Measurements from ENCODE around the gene SRSF1.
"Not testable (repeated sequence)": the region's sequence is repeated elsewhere in the genome, so short reads cannot be mapped to it uniquely, and the experiment has no call there.

The SRSF1 gene

DNA sequence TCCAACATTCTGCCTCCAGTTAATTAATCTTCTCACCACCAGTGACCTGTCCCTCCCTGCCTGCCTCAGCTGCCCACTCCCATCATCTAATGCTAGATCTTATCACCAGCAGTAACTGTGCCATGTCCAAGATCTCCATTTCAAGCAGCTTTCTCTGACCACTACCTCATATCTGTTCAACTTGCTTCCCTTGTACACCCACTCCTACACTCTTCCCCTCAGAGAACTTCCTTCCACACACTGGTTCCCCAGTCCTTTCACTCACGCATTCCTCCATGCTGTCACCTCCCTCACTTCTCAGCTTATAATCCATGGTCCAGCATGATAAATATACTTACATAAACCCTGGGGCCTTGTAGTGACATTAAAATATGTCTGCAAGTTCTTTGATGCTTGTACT lies 44.4 kb upstream of the SRSF1 start:
- CTCF ChIA-PET = interaction anchor here (1.7 kb wide), 1 partner anchor 14 kb away, joined by 4 read pairs; no protein-coding TSS in a partner anchor
- TF ChIP-seq, protein P1, sequence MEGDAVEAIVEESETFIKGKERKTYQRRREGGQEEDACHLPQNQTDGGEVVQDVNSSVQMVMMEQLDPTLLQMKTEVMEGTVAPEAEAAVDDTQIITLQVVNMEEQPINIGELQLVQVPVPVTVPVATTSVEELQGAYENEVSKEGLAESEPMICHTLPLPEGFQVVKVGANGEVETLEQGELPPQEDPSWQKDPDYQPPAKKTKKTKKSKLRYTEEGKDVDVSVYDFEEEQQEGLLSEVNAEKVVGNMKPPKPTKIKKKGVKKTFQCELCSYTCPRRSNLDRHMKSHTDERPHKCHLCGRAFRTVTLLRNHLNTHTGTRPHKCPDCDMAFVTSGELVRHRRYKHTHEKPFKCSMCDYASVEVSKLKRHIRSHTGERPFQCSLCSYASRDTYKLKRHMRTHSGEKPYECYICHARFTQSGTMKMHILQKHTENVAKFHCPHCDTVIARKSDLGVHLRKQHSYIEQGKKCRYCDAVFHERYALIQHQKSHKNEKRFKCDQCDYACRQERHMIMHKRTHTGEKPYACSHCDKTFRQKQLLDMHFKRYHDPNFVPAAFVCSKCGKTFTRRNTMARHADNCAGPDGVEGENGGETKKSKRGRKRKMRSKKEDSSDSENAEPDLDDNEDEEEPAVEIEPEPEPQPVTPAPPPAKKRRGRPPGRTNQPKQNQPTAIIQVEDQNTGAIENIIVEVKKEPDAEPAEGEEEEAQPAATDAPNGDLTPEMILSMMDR (IDR thresholded peaks at IDR 0.05; ENCODE audit: insufficient read depth, low read length, missing control alignments) = no peak
- no peak for DNase-seq (ENCODE audit: low read depth, low spot score)
- no peak overlapping the region for H3K4me3 ChIP-seq (ENCODE audit: low read depth, low read length)
- POLR2A ChIA-PET = no interaction called here

DNA sequence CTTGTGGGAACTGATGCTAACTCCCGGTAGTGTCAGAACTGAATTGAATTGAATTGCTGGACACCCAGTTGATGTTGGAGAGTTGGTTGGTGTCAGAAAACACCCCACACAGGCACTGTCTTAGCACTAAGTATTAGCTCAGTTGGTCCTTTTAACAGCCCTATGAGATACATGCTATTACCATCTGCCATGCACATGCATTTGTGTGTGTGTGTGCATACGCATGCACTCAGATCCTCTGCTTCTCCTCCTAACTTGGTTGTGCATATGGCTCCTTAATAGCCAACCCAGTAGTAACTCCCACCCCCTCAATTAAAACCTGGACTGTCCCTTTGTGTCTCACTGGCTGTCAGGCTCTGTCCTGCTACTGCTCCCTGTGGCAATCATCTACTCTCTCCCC lies 43.9 kb upstream of the SRSF1 start:
- CTCF ChIA-PET = no interaction called here
- POLR2A ChIA-PET = no interaction called here

DNA sequence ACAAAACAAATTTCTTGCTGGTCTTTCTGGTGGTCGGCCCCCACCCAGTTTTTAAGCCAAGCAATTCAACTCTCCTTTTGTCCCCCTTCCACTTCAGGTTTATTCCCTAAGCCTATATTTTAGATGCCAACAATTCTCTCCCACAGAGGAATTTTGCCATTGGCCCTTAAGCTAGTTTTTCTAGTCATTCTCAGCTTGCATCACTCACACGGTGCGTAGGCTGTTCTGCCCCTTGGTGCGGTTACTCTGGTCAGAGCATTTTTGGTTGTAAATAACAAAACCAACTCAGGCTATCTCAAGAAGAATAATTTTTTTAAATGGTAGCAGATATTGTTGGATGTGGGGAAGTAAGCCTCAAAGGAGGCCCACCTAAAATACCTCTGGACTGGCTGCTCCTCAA lies 42.5 kb upstream of the SRSF1 start:
- no peak for DNase-seq (ENCODE audit: low read depth, low spot score)
- ChIA-PET CTCF (no interaction called here), POLR2A (no interaction called here)
- TF ChIP-seq, protein P1 (IDR thresholded peaks at IDR 0.05; ENCODE audit: insufficient read depth, low read length, missing control alignments) = no peak
- no peak overlapping the region for H3K4me3 ChIP-seq (ENCODE audit: low read depth, low read length)

More for the DNA sequence above, 43.9 kb upstream of the SRSF1 start:
- no peak overlapping the region for H3K4me3 ChIP-seq (ENCODE audit: low read depth, low read length)
- TF ChIP-seq, protein P1 (IDR thresholded peaks at IDR 0.05; ENCODE audit: insufficient read depth, low read length, missing control alignments) = no peak
- no peak for DNase-seq (ENCODE audit: low read depth, low spot score)

DNA sequence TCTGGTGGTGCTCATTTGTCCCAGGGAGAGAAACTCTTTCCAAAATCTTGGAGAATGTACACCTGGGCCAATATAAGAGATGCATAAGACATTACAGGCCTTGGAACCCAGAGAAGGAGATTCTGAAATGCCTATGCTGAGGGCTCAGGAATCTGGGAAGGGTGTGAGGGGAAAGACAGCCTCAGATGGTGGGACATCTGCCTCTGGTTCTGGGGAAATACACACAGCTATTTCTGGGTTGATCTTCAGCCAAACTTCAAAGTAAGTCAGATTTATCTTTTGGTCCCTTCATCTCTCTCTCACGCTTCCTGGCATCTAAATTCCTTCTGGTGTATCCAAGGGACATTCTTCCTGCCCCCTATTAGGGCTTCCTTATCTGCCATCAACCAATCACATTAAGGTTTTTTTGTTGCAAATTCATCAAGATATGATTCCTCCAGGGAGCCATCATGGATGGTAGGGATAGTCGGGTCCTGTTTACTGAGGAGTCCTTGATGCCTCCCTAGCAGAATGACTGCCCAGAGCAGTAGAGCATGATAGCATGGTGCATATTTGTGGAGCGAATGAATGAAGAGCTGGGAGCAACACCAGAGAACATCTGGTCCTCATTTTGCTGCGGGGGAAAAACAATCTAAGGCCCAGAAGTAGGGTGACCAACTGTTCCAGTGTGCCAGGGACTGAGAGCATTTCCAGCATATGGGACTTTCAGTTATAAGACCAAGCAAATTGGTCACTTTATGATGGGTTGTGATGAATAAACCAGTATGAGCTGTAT lies 40.5 kb upstream of the SRSF1 start:
- POLR2A ChIA-PET = no interaction called here
- no peak overlapping the region for H3K4me3 ChIP-seq (ENCODE audit: low read depth, low read length)
- CTCF ChIA-PET = no interaction called here
- TF ChIP-seq, protein P1 (IDR thresholded peaks at IDR 0.05; ENCODE audit: insufficient read depth, low read length, missing control alignments) = no peak
- no peak for DNase-seq (ENCODE audit: low read depth, low spot score)

DNA sequence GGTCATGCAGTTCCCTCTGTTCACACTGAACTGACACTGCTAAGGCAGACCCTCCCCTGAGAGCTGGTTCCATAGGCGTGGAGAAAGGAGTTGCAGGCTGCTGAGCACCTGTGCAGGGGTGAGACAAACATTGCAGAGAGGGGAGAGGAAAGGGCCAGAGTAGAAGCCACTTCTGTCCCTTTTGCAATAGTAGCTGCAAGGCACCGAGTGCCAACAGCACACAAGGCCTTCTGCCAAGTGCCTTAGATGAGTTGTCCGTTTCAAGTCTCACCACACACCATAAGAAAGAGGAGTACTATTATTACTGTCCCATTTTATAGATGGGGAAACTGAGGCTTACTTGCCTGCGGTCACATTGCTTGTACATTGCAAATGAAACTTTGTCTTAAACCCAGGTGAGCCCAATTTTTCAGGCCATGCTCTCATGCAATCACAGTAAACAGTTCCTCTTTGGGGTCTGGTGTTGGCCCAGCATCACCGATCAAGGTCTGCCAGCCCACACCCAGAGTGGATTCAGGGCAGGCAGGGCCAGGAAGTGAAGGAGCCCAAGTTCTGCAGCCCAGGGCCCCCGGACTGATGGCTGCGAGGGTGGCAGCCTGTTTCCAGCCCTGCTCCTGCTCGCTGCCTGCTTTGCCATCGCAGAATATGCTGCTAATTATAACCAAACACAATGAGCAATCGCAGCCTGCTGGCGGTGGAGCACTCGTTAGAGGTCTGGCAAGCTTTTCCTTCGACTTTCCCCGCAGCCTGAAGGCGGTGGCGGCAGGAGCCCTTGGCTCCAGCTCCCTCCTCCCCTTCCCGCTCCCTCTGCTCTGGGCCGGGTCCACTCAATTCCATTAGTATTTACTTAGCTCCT lies 39.4 kb upstream of the SRSF1 start:
- TF ChIP-seq, protein P1 (IDR thresholded peaks at IDR 0.05; ENCODE audit: insufficient read depth, low read length, missing control alignments) = no peak
- ChIA-PET POLR2A (no interaction called here), CTCF (no interaction called here)
- no peak for DNase-seq (ENCODE audit: low read depth, low spot score)
- H3K4me3 ChIP-seq (ENCODE audit: low read depth, low read length) = no peak overlapping the region

DNA sequence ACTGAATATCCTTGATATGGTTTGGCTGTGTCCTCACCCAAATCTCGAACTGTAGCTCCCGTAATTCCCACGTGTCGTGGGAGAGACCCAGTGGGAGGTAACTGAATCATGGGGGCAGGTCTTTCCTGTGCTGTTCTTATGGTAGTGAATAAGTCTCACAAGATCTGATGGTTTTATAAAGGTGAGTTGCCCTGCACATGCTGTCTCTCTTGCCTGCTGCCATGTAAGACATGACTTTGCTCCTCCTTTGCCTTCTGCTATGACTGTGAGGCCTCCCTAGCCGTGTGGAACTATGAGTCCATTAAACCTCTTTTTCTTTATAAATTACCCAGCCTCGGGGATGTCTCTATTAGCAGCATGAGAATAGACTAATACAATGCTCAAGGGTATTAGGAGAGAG lies 37.2 kb upstream of the SRSF1 start:
- CTCF ChIA-PET; H3K4me3 ChIP-seq (ENCODE audit: low read depth, low read length); POLR2A ChIA-PET; DNase-seq (ENCODE audit: low read depth, low spot score): not testable (repeated sequence)

Measured in AG04449 (cell line).